HEK293 (cell line): ENCODE results near the gene MICAL3.

ENCODE experiments used
- CTCF ChIA-PET: fragments of 350-600 bp; formaldehyde crosslinking; extraction: SDS; loops from one replicate; lab custom pipeline; 2021; ENCODE audit warnings: antibody characterized with exemption; lab: Yijun Ruan, JAX
- POLR2A ChIA-PET: fragments of 300-600 bp; formaldehyde crosslinking; extraction: SDS; loops from one replicate; lab custom pipeline; 2020; ENCODE audit warnings: antibody characterized with exemption, inconsistent platforms; lab: Yijun Ruan, JAX
- H3K27ac ChIP-seq: fragments of 200-500 bp; sonication (Bioruptor generic); 2 replicates; pipeline ENCODE4 v1.5.1; 2014; ENCODE audit warnings: low read depth, low read length, control low read depth, inconsistent platforms; ENCODE audit errors: extremely low read depth
- H3K36me3 ChIP-seq, 2 experiments: fragments of 200-500 bp in 1 of 2; sonication (Bioruptor generic) in 1 of 2; 1 replicate in 1 of 2; 2 replicates in 1 of 2; pipeline ENCODE4 v1.5.1; 2014 to 2017; ENCODE audit warnings: inconsistent platforms in 2 of 2, low read length in 2 of 2; ENCODE audit not compliant: control insufficient read depth in 2 of 2, insufficient read depth in 1 of 2
- H3K4me1 ChIP-seq: fragments of 200-500 bp; sonication (Bioruptor generic); 2 replicates; pipeline ENCODE4 v1.5.1; 2014; ENCODE audit warnings: mild to moderate bottlenecking, low read length, inconsistent platforms; ENCODE audit not compliant: control insufficient read depth, insufficient read depth
- H3K4me3 ChIP-seq: 2 replicates; pipeline ENCODE4 v1.5.1; 2011; ENCODE audit warnings: low read depth, mild to moderate bottlenecking, control low read depth, low read length, moderate library complexity
- H3K9me3 ChIP-seq: fragments of 200-500 bp; sonication (Bioruptor generic); 2 replicates; pipeline ENCODE4 v1.5.1; 2014; ENCODE audit warnings: low read depth, low read length, inconsistent platforms; ENCODE audit not compliant: control insufficient read depth, insufficient read depth
- EGR2 ChIP-seq: fragments of 450-650 bp; formaldehyde crosslinking; IDR thresholded peaks from 2 replicates; pipeline ENCODE4 v1.5.1; 2016; ENCODE audit warnings: low read depth, missing biosample characterization, missing genetic modification characterization
- OVOL3 ChIP-seq: fragments of 450-650 bp; formaldehyde crosslinking; IDR thresholded peaks from 2 replicates; pipeline ENCODE4 v1.5.1; 2016; ENCODE audit warnings: missing biosample characterization, missing genetic modification characterization
- SP3 ChIP-seq: fragments of 450-650 bp; formaldehyde crosslinking; IDR thresholded peaks from 2 replicates; pipeline ENCODE4 v1.5.1; 2016; ENCODE audit warnings: missing biosample characterization, missing genetic modification characterization
- ZNF10 ChIP-seq: fragments of 450-650 bp; formaldehyde crosslinking; IDR thresholded peaks from 2 replicates; pipeline ENCODE4 v1.5.1; 2017; ENCODE audit warnings: missing biosample characterization, missing genetic modification characterization
- ZNF114 ChIP-seq: fragments of 450-650 bp; formaldehyde crosslinking; IDR thresholded peaks from 2 replicates; pipeline ENCODE4 v1.5.0; 2017; ENCODE audit warnings: missing biosample characterization, missing genetic modification characterization
- ZNF654 ChIP-seq: fragments of 450-650 bp; formaldehyde crosslinking; IDR thresholded peaks from 2 replicates; pipeline ENCODE4 v1.5.1; 2016; ENCODE audit warnings: low read depth, missing biosample characterization, missing genetic modification characterization
- ZNF664 ChIP-seq: fragments of 450-650 bp; formaldehyde crosslinking; IDR thresholded peaks from 2 replicates; pipeline ENCODE4 v1.5.1; 2016; ENCODE audit warnings: missing biosample characterization, missing genetic modification characterization
- ZNF791 ChIP-seq: fragments of 450-650 bp; formaldehyde crosslinking; IDR thresholded peaks from 2 replicates; pipeline ENCODE4 v1.5.1; 2016; ENCODE audit warnings: missing biosample characterization, missing genetic modification characterization
- TF ChIP-seq, protein P1 (sequence below): fragments of 450-650 bp; formaldehyde crosslinking; IDR thresholded peaks from 2 replicates; pipeline ENCODE4 v1.5.1; 2016; ENCODE audit warnings: missing biosample characterization, missing genetic modification characterization, borderline replicate concordance
- TF ChIP-seq, protein P2 (sequence below): fragments of 450-650 bp; formaldehyde crosslinking; IDR thresholded peaks from 2 replicates; pipeline ENCODE4 v1.5.1; 2016; ENCODE audit warnings: missing biosample characterization, missing genetic modification characterization
- TF ChIP-seq, protein P3 (sequence below): fragments of 450-650 bp; formaldehyde crosslinking; conservative IDR thresholded peaks from 2 replicates; pipeline ENCODE4 v1.5.1; 2016; ENCODE audit warnings: low read depth, missing biosample characterization, missing genetic modification characterization
- TF ChIP-seq, protein P4 (sequence below): fragments of 450-650 bp; formaldehyde crosslinking; IDR thresholded peaks from 2 replicates; pipeline ENCODE4 v1.5.1; 2017; ENCODE audit warnings: missing biosample characterization, missing genetic modification characterization
- TF ChIP-seq, protein P5 (sequence below): fragments of 450-650 bp; formaldehyde crosslinking; IDR thresholded peaks from 2 replicates; pipeline ENCODE4 v1.5.1; 2016; ENCODE audit warnings: missing biosample characterization, missing genetic modification characterization
- TF ChIP-seq, protein P6 (sequence below): fragments of 450-650 bp; IDR thresholded peaks from 2 replicates; pipeline ENCODE4 v1.5.1; 2018; ENCODE audit warnings: missing biosample characterization, missing genetic modification characterization
- TF ChIP-seq, protein P7 (sequence below): fragments of 450-650 bp; formaldehyde crosslinking; IDR thresholded peaks from 2 replicates; pipeline ENCODE4 v1.5.1; 2016; ENCODE audit warnings: missing biosample characterization, missing genetic modification characterization

MICAL3 gene

DNA sequence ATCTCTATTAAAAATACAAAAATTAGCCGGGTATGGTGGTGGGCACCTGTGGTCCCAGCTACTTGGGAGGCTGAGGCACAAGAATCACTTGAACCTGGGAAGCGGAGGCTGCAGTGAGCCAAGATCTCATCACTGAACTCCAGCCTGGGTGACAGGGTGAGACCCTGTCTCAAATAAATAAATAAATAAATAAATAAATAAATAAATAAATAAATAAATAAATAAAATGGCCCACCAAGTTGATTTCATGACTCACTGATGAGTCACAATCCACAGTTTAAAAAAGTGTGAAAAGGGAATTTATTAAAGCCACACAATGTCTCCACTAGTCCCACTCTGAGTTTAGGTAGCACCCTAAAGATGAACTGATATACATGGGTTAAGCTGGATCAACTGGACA is 3.6 kb downstream of the MICAL3 start (continued):
- TF ChIP-seq, protein P1, sequence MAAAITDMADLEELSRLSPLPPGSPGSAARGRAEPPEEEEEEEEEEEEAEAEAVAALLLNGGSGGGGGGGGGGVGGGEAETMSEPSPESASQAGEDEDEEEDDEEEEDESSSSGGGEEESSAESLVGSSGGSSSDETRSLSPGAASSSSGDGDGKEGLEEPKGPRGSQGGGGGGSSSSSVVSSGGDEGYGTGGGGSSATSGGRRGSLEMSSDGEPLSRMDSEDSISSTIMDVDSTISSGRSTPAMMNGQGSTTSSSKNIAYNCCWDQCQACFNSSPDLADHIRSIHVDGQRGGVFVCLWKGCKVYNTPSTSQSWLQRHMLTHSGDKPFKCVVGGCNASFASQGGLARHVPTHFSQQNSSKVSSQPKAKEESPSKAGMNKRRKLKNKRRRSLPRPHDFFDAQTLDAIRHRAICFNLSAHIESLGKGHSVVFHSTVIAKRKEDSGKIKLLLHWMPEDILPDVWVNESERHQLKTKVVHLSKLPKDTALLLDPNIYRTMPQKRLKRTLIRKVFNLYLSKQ (tag by site-specific recombination): 0 out of 2 replicates have a peak, but pooled peaks have one; percentile 57
- TF ChIP-seq ZNF654 (peak; percentile 57), SP3 (tag by site-specific recombination) (peak; percentile 26; the same call in 1 of the 2 replicates), OVOL3 (tag by site-specific recombination) (peak; percentile 37; the same call in 1 of the 2 replicates), ZNF791 (tag by site-specific recombination) (peak; percentile 78; the same call in 1 of the 2 replicates)
- TF ChIP-seq, protein P2, sequence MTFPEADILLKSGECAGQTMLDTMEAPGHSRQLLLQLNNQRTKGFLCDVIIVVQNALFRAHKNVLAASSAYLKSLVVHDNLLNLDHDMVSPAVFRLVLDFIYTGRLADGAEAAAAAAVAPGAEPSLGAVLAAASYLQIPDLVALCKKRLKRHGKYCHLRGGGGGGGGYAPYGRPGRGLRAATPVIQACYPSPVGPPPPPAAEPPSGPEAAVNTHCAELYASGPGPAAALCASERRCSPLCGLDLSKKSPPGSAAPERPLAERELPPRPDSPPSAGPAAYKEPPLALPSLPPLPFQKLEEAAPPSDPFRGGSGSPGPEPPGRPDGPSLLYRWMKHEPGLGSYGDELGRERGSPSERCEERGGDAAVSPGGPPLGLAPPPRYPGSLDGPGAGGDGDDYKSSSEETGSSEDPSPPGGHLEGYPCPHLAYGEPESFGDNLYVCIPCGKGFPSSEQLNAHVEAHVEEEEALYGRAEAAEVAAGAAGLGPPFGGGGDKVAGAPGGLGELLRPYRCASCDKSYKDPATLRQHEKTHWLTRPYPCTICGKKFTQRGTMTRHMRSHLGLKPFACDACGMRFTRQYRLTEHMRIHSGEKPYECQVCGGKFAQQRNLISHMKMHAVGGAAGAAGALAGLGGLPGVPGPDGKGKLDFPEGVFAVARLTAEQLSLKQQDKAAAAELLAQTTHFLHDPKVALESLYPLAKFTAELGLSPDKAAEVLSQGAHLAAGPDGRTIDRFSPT (tag by site-specific recombination): peak; percentile 16; the same call in 1 of the 2 replicates
- TF ChIP-seq, protein P3, sequence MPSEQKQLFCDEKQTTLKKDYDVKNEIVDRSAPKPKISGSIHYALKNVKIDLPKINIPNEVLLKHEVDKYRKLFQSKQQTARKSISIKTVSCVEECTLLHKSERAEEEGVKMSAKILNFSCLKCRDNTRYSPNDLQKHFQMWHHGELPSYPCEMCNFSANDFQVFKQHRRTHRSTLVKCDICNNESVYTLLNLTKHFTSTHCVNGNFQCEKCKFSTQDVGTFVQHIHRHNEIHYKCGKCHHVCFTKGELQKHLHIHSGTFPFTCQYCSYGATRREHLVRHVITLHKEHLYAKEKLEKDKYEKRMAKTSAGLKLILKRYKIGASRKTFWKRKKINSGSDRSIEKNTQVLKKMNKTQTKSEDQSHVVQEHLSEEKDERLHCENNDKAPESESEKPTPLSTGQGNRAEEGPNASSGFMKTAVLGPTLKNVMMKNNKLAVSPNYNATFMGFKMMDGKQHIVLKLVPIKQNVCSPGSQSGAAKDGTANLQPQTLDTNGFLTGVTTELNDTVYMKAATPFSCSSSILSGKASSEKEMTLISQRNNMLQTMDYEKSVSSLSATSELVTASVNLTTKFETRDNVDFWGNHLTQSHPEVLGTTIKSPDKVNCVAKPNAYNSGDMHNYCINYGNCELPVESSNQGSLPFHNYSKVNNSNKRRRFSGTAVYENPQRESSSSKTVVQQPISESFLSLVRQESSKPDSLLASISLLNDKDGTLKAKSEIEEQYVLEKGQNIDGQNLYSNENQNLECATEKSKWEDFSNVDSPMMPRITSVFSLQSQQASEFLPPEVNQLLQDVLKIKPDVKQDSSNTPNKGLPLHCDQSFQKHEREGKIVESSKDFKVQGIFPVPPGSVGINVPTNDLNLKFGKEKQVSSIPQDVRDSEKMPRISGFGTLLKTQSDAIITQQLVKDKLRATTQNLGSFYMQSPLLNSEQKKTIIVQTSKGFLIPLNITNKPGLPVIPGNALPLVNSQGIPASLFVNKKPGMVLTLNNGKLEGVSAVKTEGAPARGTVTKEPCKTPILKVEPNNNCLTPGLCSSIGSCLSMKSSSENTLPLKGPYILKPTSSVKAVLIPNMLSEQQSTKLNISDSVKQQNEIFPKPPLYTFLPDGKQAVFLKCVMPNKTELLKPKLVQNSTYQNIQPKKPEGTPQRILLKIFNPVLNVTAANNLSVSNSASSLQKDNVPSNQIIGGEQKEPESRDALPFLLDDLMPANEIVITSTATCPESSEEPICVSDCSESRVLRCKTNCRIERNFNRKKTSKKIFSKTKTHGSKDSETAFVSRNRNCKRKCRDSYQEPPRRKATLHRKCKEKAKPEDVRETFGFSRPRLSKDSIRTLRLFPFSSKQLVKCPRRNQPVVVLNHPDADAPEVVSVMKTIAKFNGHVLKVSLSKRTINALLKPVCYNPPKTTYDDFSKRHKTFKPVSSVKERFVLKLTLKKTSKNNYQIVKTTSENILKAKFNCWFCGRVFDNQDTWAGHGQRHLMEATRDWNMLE (tag by site-specific recombination): peak; percentile 99
- TF ChIP-seq, all 188 proteins: peak for 48; not testable (repeated sequence) for 140

DNA sequence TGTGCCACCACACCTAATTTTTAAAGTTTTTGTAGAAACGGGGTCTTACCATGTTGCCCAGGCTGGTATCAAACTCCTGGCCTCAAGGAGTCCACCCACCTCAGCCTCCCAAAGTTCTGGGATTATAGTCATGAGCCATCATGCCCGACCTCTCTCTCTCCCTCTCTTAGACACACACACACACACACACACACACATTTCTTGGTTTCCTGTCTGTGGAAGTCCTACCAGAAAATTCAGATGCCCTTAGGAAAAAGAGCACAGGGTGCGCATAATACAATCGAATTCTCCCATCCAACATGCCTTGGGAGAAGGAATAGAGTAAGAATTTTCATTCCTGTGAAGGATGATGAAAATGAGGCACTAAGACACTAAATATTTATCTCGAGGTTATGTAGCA is 10.4 kb downstream of the MICAL3 start:
- CTCF ChIA-PET: interaction anchor here (1.1 to 1.8 kb wide), 2 partner anchors 12 to 13 kb away, joined by 4 to 11 read pairs; no protein-coding TSS in a partner anchor
- TF ChIP-seq, protein P4, sequence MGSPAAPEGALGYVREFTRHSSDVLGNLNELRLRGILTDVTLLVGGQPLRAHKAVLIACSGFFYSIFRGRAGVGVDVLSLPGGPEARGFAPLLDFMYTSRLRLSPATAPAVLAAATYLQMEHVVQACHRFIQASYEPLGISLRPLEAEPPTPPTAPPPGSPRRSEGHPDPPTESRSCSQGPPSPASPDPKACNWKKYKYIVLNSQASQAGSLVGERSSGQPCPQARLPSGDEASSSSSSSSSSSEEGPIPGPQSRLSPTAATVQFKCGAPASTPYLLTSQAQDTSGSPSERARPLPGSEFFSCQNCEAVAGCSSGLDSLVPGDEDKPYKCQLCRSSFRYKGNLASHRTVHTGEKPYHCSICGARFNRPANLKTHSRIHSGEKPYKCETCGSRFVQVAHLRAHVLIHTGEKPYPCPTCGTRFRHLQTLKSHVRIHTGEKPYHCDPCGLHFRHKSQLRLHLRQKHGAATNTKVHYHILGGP (tag by site-specific recombination): no peak
- TF ChIP-seq, protein P5, sequence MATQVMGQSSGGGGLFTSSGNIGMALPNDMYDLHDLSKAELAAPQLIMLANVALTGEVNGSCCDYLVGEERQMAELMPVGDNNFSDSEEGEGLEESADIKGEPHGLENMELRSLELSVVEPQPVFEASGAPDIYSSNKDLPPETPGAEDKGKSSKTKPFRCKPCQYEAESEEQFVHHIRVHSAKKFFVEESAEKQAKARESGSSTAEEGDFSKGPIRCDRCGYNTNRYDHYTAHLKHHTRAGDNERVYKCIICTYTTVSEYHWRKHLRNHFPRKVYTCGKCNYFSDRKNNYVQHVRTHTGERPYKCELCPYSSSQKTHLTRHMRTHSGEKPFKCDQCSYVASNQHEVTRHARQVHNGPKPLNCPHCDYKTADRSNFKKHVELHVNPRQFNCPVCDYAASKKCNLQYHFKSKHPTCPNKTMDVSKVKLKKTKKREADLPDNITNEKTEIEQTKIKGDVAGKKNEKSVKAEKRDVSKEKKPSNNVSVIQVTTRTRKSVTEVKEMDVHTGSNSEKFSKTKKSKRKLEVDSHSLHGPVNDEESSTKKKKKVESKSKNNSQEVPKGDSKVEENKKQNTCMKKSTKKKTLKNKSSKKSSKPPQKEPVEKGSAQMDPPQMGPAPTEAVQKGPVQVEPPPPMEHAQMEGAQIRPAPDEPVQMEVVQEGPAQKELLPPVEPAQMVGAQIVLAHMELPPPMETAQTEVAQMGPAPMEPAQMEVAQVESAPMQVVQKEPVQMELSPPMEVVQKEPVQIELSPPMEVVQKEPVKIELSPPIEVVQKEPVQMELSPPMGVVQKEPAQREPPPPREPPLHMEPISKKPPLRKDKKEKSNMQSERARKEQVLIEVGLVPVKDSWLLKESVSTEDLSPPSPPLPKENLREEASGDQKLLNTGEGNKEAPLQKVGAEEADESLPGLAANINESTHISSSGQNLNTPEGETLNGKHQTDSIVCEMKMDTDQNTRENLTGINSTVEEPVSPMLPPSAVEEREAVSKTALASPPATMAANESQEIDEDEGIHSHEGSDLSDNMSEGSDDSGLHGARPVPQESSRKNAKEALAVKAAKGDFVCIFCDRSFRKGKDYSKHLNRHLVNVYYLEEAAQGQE (tag by site-specific recombination): no peak
- TF ChIP-seq, protein P6, sequence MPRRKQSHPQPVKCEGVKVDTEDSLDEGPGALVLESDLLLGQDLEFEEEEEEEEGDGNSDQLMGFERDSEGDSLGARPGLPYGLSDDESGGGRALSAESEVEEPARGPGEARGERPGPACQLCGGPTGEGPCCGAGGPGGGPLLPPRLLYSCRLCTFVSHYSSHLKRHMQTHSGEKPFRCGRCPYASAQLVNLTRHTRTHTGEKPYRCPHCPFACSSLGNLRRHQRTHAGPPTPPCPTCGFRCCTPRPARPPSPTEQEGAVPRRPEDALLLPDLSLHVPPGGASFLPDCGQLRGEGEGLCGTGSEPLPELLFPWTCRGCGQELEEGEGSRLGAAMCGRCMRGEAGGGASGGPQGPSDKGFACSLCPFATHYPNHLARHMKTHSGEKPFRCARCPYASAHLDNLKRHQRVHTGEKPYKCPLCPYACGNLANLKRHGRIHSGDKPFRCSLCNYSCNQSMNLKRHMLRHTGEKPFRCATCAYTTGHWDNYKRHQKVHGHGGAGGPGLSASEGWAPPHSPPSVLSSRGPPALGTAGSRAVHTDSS (tag by site-specific recombination): no peak
- TF ChIP-seq EGR2 (no peak), ZNF664 (tag by site-specific recombination) (no peak), ZNF114 (tag by site-specific recombination) (no peak), ZNF10 (tag by site-specific recombination) (no peak)
- TF ChIP-seq, protein P7, sequence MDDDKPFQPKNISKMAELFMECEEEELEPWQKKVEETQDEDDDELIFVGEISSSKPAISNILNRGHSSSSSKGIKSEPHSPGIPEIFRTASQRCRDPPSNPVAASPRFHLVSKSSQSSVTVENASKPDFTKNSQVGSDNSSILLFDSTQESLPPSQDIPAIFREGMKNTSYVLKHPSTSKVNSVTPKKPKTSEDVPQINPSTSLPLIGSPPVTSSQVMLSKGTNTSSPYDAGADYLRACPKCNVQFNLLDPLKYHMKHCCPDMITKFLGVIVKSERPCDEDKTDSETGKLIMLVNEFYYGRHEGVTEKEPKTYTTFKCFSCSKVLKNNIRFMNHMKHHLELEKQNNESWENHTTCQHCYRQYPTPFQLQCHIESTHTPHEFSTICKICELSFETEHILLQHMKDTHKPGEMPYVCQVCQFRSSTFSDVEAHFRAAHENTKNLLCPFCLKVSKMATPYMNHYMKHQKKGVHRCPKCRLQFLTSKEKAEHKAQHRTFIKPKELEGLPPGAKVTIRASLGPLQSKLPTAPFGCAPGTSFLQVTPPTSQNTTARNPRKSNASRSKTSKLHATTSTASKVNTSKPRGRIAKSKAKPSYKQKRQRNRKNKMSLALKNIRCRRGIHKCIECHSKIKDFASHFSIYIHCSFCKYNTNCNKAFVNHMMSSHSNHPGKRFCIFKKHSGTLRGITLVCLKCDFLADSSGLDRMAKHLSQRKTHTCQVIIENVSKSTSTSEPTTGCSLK (tag by site-specific recombination): no peak

More for the DNA sequence above, 10.4 kb downstream of the MICAL3 start:
- no peak overlapping the region for H3K27ac ChIP-seq
- peaks cover 0 to 6% of the 10 kb centered on the region in 2 experiments; a peak in 1 of 3 replicates for H3K36me3 ChIP-seq
- no peaks in the 10 kb centered on the region for H3K4me1 ChIP-seq
- POLR2A ChIA-PET: no interaction called here
- H3K9me3 ChIP-seq: no peaks in the 10 kb centered on the region
- no peak overlapping the region for H3K4me3 ChIP-seq
